Fibroblast of the conjunctiva (primary cell): ENCODE results near the gene HMX1.

Experiments used
- DNase-seq: peaks from one replicate; pipeline ENCODE4 v3.0.0-alpha.2; 2010; ENCODE audit warnings: low read depth

Gene HMX1

DNA sequence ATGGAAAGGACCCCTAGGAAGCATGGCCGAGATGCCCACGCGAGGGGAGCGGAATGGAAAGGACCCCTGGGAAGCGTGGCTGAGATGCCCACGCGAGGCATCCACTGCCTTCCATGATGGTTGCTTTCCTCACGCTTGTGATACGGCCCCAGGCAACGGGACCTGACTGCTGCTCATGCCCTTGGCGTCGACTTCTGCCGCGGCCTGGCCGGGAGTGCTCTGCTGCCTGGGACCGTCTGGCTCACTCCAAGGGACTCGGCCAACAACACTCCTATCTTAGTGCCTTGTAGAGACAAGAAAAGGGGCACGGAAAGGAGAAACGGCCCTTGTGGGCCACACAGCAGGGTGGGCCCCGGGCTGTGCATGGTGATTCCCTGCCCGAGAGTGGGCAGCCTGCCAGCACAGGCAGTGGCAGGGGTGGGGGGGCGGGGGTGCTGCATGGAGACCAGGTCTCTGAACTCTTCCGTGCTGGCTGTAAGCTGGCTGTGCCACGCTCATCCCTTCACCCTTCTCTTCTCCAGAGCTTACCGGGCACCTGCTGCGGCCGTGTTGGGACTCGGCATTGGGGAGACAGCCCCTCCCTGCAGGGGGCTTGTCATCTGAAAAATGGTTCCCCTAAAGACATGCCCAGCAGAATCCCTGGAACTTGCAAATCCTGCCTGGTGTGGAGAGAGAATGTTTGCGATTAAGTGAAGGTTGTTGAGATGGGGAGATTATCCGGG lies 38.6 kb upstream of the HMX1 start:
- DNase-seq = no peak

DNA sequence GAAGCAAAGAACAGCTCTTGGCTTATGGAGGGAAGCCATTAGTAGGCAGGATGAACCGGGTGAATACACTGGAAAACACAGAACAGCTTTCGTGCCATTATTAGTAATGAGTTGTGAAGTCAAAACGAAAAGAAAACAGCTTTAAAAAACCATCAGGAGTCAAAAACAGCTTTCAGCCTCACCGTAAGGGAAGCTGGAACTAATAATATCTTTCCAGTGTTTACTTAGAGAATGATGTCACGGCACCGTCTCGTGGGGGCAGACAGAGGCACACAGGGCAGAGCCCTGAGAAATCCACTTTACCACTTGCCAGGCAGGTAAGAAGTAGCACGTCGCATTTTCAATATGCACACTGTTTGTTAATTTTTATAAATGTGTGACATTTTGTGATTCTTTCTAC lies 37.9 kb upstream of the HMX1 start:
- no peak for DNase-seq

DNA sequence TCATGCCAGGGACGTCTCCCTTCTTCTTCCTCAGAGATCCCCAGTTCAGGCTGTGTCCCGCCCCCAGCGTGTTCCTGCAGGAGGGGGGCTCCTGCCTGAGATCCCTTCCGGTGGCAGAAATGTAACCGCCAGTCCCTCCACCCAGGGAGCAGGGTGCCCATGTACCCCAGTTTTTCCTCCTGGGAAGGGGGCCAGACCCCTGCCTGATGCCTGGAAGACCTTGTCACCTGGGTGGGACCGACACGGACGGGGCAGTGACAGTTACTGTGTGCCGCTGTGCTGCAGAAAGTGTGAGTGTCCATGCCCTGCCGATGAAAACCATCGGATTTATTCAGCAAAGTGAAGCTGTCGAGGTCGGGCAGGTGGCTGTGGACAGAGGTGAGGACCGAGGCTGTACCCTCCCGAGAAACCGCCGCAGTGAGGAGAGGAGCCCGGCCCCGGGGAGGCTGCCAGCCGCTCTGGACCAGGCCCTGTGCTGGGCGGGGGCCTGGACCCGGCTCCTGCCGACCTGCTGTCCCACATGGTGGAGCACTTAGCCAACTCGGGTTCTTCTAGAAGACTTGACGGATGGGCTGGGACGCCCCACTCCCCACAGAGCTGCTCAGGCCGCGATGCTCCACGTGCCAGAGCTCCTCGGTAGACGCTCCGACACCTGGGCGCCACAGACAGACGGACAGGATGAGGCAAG lies 36.7 kb upstream of the HMX1 start:
- DNase-seq = no peak

DNA sequence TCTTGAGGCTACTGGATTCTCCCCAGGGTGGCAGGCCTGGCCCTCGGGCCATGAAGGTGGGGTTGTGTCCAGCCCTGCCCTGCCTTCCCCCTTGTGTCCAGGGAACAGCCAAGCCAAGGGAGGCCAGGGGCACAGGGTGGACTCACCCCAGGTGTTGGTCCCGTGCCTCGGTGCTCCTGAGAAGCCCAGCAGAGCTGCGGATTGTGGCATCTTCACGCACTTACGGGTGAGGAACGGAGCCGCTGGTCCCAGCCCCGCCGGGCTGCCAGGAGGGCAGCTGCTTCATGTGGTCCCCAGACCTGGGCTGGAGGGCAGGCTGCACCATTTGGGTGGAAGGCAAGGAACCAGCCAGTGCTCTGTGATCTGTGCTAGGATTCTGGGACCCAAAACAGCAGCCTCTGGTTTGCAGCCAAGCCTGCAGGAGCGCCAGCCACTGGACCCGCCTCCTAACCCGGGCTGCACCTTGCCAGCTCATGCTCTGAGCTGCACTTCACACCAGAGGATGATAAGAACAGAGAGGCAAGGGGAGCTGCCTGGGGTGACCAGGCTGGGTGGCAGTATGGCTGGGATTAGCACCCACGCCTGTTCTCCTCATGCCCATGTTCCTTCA lies 36.1 kb upstream of the HMX1 start:
- DNase-seq = no peak

DNA sequence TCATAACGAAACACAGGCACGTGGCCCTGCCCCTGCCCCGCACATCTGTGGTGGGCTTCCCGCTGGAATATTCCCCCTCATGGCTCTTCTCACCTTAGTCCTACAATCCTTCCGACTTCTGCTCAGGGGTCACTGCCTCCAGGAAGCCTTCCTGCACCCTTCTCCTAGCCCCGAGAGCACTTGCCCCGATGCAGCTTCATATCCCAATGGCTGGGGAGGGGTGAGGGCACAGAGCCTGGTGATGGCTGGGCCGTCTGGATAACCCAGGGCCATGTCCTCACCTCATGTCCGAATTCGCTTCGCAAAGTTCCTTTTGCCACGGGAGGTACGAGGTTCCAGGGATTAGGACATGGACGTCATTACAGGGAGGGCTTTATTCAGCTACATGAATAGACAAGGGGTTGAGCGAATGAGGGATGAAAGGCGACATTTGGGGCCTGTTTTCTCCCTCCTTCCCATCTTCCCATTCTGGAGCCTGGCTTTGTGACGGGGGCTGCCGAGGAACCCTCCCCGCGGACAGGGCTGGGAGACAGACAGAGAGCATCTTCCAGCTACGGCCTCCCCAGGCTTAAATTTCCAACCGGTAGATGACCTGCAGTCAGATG lies 35.5 kb upstream of the HMX1 start:
- no peak for DNase-seq

DNA sequence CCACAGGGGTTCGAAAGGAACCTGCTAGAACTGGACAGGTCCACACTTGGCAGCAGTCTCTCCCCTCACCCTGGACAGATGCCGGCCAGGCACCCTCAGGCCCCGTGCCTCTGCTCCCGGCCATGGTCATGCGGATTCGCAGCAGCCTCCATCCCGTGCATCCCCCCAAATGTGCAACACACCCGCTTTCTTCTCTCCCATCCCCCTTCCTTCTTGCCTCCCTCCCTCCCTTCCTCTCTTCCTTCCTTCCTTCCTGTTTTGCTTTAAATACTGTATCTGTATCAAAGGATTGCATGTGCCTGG lies 35.0 kb upstream of the HMX1 start:
- DNase-seq = no peak

DNA sequence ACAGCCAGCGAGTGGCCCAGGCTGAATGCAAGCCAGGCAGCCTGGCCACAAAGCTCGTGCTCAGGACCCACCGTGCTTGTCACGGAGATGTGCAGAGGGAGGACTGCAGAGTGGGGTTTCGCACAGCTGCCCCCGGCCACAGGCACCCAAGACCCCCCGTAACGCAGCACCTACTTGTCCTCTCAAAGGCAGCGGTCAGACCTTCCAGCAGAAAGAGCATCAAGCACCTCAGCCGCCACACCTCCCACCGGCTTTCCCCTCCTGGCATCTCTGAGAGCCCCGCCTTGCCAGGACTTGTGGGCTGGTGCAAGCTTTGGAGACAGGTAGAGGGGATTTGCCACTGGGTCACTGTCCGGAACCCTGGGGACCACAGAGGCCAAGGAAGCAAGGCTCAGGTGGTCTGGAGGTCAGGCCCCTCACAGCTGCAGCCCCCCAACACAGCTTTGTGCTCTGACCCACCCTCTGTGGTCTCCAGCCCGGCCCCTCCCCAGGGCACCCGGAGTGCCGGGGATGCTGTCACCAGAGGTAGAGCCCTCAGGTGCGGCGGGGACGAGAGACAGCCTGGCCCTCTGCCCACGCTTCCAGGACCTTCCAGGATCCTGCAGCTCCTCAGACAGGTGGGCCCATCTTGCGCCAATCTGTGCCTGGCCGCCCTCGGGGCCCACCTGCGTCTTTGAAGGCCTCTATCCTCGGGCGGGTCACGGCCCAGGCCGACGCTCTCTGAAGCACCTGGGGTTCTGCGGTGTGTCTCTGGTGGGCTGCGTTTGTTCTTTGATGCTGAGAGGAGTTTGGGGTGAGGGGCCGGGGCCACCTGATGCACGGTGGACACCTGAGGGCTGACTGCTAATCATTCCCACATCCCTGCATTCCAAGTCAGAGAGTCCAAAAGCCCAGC lies 34.4 kb upstream of the HMX1 start:
- DNase-seq = no peak

DNA sequence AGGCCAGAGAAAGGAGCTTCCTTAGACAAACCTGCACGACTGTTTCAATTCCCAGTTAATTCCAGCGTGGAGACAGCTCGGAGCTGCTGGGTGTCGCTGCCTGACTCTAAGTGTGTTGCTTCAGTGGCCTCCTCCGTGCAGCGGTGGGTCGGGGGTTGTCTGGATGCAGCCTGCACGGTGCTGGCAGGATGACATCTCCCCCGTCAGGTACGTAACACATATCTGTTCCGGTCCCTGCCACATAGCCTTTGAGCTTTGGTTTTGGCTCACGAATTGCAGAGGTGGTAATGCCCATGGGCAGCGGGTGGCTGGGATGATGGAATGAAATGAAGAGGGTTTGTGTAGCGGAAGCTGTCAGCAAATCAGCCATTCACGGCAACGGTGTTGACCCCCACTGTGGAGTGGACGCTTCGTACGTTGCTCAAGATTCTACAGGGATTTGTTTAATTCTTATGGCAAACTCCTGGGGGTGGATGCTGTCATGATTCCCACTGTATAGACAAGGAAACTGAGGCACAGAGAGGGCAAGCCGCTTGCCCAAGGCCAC lies 33.7 kb upstream of the HMX1 start:
- DNase-seq = no peak

DNA sequence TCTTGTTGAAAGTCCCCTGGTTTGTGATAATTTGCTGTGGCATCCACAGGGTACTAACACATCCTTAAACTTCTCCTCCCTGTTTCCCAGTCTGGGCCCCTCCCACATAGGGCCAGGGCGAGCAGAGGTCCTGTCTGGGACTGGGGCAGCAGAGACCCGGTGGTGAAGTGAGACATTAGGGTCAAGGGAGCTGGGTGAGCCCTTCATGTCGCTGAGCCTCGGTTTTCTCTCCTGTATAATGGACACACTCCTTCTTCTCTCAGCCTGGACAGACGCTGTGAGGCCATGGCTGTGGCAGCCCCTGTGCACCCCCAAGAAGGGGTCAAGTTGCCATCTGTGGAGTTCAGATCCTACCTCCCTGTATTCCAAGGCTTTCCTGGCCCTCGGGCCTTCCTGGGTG lies 33.0 kb upstream of the HMX1 start:
- no peak for DNase-seq

DNA sequence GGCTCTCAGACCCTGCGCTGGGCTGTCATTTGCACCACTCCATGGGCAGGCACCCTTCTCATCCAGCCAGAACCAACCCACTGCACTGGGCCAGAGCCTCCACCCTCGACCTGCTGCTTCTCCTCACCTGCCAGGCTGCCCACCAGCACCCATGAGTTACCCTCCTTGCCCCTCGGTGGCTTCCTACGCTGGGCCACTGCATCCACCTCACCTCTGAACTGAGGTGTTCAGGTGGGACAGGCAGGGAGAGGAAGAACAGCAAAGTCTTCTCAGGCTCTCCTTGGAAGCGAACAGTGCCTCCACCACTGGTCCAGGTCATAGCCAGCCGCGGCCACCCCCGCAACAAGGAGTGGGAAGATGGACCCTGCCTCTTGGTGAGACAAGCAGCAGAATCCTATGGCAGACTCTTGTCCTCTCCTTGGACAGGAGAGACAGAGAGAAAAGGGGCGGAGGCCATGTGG lies 32.4 kb upstream of the HMX1 start:
- DNase-seq = no peak

DNA sequence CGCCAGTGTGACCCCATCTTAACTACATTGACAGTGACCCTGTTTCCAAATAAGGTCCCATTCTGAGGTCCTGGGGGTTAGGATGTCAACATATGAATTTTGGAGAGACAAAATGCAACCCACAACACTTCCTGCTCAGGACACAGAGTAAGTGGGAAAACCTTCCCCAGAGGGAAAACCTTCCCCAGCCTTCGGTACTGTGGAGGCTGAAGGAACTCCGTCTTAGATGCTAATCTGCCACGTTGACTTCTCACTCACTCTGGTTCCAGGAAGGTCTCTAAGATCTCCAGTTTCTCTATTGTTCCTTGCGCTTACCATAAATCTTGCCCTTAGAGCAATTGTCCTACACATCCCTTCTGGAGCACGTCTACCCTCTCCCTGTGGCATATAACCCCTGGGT lies 29.7 kb upstream of the HMX1 start:
- DNase-seq = no peak

DNA sequence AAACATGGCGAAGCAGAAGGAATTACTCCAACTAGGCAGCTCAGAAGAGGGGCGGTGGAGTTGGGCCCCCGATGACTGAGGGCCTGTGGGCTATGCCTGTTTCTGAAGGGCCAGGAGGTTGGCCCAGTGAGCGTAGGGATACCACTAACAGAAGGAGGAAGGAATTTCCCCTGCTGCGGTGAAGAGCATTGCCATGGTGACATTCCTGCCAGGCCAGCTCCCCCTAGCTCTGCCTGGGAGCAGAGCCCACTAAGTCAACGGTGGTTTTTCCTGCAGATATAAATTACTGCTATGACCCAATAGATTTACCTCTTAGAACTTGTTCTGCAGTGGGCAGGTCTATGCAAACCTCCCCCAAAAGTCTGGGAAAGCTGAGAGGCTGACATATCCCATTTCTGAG lies 28.9 kb upstream of the HMX1 start:
- DNase-seq = no peak

DNA sequence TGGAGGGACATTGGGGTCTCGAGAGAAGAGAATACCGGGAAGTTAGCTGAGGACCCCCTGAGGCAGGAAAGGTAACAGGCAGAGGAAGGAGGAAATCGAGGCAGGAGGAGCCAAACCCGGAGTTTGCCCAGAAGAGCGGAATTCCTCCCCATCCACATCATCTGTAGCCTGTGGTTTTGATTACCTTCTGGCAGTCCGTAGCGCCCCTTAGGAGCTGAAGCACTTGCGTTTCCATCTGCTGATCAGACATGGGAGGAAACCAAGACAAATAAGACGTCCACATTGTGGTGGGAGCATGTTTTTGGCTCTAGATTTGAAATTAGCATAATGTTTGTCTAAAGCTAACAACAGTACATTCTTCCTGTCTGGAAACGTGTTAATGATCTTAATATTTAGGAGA lies 26.8 kb upstream of the HMX1 start:
- DNase-seq = no peak

DNA sequence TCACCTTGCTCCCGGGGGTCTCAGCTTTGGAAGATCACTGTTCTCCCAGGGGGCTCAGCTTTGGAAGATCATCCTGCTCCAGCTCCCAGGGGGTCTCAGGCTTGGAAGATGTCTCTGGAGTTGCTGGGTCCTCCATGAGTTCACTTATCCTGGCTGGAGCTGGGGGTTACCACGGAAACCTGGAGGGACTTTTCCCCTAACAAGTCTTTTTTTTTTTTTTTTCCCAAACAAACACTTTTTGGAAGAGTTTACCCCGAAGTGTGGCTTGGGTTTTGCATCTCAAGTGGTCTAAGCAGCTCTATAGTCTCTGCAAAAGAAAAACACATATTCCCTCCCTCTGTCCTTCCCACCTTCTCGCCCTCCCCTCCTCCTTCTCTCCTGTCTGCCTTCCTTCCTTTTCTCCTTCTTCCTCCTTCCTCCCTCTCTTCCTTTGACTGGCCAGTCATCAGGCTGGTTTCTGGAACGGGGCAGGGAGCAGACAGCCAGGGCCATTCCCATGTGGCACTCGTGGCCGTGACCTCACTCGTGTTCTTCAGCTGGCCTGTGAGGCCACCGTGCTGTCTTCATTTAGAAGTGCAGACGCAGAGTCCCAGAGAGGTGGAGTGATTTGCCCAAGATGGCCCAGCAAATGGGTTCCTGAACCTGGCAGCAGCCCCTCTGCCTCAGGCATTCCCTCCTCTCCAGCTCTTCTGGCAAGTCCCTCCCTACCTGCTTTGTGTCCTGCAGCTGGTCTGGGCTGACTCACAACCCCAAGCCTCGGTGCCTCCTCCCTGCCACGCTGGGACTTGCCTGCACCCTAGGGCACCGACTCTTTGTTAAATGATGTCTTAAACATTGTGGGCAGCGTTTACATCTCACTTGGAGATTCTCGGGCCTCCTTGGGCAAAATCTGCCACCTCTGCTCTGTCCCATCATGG lies 25.9 kb upstream of the HMX1 start:
- DNase-seq = no peak

DNA sequence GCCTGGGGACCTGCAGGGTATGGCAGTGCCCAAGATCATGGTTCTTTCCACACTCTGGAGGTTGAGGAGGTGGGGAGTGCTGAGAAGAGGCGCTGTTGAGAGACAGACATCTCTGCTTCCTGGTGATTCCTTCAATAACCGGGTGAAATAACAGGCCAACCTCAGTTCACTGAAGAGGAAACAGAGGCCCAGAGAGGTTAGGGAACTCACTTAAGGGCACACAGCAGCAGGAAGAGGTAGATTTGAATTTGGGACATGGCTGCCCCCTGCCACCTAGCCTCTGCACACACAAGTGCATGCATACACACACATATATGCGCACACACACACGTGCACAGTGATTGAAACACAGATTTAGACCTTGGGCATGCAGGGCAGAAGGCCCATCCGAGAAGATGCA lies 24.9 kb upstream of the HMX1 start:
- DNase-seq = no peak

DNA sequence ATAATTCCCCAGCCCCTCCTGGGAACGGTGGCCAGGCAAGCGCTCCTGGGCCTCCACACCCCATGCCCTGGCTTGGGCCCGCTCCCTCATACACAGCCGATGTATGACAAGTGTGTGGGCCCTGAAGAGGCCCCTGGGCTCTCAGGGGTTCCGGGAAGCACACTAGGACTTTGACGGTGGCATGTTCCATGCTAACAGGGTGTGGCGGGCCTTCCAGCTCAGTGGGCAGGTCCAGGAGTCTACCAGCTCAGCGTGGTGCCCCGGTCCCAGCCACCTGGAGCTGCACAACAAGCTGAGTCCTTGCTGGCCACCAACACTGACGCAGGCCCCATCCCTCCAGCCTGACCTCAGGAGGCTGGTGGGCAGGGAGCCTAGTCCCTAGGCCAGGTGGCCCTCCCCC lies 24.4 kb upstream of the HMX1 start:
- no peak for DNase-seq

DNA sequence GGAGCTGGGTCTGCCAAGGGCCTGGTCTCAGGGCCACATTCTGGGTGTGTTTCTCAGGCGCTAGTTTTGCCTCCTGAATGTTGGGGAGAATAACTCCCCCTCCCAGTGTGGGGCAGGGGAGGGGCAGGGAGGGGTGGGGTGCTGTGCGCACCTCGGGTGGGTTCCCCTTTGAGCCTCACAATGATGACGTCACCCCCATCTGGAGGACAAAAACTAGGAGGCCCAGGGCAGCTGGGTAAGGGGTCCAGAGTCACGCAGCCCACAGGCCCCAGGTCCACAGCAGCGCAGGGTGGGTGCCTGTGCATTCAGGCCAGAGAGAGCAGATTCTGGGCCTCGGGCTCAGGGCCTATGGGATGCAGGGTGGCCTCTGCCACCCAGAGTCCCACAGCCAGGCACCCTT lies 23.7 kb upstream of the HMX1 start:
- DNase-seq = no peak

DNA sequence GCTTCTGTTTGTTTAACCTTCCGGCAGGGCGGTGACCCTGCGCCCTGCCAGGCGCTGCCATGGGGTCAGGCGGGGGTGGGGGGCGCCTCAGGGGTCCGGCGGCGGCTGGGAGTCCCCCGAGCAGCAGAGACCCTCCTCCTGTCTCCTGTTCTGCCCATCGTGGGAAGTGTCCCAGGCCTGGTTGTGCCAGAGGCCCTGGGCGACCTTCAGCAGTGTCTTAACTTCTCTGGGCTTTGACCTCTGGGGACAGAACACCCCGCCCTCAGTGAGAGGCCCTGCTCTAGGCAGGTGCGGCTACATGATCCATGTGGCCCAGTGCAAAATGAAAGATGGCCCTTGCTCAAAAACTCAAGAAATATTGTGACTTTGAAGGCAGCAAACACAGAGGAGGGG lies 22.8 kb upstream of the HMX1 start:
- no peak for DNase-seq

DNA sequence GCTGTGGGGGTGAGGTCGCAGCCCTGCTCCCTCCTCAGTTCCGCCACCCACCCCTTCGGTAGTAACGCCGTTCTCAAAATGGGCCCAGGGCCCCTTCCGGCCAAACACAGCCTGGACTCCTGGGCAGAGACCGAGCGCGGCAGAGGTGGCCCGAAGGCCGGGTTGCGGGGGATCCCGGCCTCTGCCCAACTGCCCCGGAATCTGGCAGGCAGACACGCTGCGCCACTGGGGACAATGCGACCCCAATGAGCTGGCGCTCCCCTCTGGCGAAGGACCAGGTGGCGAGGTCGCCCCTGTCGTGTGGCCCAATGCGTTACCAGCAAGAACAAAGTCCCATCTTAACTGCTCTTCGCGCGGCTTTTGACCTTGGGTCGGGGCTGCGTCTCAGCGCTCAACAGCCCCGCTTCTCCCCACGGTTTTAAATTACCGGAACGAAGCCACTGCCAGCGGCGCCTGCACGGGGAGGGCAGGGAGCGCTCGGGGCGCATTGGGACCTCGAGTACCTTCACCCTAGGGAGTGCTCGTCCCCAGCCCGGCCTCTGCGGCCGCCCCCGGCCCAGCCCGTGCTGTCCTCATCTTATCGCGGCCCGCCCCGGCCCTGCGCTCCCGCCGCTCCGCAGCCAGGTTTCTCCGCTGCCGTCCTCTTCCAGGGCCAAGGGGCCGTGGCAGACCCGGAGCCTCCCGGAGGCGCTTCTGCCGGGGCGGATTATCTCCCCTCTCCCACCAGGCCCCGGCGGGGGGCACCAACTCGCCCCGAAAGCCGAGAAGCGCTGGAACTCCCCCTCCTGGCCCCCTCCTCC lies 22.2 kb upstream of the HMX1 start:
- no peak for DNase-seq

DNA sequence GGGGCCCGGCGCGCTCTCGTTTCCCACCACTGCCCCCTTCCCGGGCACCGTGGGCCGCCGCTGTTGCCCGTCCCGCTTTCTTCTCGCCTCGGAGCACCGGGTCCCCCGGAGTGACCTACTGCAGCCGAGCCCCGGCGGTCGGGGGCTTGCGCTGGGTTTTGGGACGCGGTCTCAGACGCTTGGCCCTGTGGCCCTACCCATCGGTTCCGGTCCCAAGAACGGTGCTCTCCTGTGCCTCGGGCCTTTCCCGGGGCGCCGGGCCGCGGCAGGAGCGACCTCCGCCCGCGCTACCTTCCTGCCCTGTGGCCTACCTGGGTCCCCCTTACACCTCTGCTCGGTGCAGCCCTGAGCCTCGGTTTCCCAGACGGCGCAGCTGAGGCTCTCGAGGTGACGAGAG lies 21.6 kb upstream of the HMX1 start:
- DNase-seq = no peak
